Erythroblast (primary cell): ENCODE measurements around the gene NSUN3.

Experiments
- GATA1 ChIP-seq: IDR thresholded peaks from 2 replicates; pipeline ENCODE4 v1.6.1; 2011; ENCODE audit warnings: low read depth, mild to moderate bottlenecking, control low read depth, low read length, moderate library complexity
- POLR2A ChIP-seq: IDR thresholded peaks from 2 replicates; pipeline ENCODE4 v1.6.1; 2011; ENCODE audit warnings: mild to moderate bottlenecking, low read length

GRCh38 chr3:94089126-94089525 lies 26.3 kb downstream of the NSUN3 start:
- TF ChIP-seq POLR2A (no peak), GATA1 (no peak)
